ENCODE results near the gene TRIM10. TPM values are rescaled to one million over a fixed set of nuclear protein-coding genes. Genes with fewer than 3 reads are reported as not detected.
A peak's percentile ranks its signal among the peaks of the same experiment; 100 is the strongest.
"Not testable (repeated sequence)": the region's sequence is repeated elsewhere in the genome, so short reads cannot be mapped to it uniquely, and the experiment has no call there.

The TRIM10 gene
- total RNA-seq, 1 donor from 2014 or later, result not detected

DNA sequence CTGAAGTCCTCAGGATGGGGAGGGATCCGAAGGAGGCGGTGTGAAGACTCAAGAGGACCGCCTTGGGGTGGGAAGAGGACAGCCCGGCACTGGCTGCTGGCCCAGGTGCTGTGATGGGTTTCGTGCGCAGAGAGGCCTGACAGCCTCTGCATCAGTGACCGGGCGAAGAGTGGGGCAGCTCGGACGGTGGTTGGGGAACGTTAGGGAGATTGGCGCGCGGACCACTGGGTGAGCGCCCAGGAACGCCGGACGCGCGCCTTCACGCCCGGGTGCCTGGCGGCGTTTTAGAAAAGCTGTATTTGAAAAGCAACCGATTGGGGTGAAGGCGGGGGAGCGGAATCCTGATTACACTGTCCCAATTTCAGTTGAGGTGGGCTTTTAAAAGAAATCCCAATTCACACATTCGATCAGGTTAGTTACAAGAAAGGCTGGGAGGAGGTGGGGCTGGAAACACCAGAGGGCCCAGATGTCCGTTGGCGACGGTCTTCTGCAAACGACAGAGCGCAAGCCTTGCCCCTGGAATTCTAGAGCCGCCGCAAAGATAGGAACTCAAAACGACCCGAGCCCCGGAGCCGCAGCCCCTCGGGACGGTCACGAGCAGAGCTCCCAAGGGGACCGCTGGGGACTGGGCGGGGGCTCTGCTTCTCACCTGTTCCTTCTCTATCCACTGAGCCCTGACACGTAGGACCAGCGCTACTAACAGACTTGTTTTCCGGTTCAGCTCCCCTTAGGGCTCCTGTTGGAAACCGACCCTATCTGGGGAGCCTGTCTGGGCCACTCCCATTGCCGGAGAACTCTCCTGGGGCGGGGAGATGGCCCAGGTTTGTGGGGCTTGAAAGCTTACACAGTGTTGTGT, 33.5 kb downstream of the TRIM10 start:
- Mint-ChIP-seq H3K4me3 (peak overlapping the region; percentile 41), H3K27me3 (ENCODE audit: low read depth) (peaks cover 98% of the 10 kb centered on the region), H3K36me3 (no peaks in the 10 kb centered on the region), H3K27ac (no peak overlapping the region), H3K4me1 (peaks cover 6% of the 10 kb centered on the region), H3K9me3 (no peaks in the 10 kb centered on the region)
- no peak for DNase-seq (ENCODE audit: low spot score in 2 of 2, unreplicated experiment in 2 of 2)
- TF ChIP-seq, protein P1, sequence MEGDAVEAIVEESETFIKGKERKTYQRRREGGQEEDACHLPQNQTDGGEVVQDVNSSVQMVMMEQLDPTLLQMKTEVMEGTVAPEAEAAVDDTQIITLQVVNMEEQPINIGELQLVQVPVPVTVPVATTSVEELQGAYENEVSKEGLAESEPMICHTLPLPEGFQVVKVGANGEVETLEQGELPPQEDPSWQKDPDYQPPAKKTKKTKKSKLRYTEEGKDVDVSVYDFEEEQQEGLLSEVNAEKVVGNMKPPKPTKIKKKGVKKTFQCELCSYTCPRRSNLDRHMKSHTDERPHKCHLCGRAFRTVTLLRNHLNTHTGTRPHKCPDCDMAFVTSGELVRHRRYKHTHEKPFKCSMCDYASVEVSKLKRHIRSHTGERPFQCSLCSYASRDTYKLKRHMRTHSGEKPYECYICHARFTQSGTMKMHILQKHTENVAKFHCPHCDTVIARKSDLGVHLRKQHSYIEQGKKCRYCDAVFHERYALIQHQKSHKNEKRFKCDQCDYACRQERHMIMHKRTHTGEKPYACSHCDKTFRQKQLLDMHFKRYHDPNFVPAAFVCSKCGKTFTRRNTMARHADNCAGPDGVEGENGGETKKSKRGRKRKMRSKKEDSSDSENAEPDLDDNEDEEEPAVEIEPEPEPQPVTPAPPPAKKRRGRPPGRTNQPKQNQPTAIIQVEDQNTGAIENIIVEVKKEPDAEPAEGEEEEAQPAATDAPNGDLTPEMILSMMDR (IDR thresholded peaks at IDR 0.05; ENCODE audit: unreplicated experiment), result no peak

DNA sequence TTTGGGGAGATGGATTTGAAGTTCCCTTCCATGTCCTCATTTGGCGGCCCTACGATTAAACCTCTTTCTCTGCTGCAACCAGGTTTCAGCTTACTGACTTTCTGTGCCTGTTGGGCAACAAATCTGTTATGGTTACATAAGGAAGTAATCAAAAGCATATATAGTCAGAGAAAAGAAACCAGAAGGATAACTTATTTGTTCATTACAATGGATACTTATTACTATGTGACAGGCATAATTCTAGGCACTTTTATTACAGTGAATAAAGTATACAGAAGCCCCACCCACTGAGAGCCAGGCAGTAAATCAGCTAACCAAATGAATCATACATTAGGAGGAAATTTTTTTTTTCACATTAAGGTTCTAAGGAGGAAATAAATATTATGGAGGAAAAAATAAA, 38.5 kb downstream of the TRIM10 start:
- Mint-ChIP-seq H3K4me3 (no peak overlapping the region), H3K36me3 (no peaks in the 10 kb centered on the region), H3K27ac (no peak overlapping the region), H3K27me3 (ENCODE audit: low read depth) (peaks cover 86% of the 10 kb centered on the region), H3K9me3 (no peaks in the 10 kb centered on the region), H3K4me1 (peaks cover 4% of the 10 kb centered on the region)
- TF ChIP-seq, protein P1 (IDR thresholded peaks at IDR 0.05; ENCODE audit: unreplicated experiment), result no peak
- DNase-seq (ENCODE audit: low spot score in 2 of 2, unreplicated experiment in 2 of 2), result no peak

DNA sequence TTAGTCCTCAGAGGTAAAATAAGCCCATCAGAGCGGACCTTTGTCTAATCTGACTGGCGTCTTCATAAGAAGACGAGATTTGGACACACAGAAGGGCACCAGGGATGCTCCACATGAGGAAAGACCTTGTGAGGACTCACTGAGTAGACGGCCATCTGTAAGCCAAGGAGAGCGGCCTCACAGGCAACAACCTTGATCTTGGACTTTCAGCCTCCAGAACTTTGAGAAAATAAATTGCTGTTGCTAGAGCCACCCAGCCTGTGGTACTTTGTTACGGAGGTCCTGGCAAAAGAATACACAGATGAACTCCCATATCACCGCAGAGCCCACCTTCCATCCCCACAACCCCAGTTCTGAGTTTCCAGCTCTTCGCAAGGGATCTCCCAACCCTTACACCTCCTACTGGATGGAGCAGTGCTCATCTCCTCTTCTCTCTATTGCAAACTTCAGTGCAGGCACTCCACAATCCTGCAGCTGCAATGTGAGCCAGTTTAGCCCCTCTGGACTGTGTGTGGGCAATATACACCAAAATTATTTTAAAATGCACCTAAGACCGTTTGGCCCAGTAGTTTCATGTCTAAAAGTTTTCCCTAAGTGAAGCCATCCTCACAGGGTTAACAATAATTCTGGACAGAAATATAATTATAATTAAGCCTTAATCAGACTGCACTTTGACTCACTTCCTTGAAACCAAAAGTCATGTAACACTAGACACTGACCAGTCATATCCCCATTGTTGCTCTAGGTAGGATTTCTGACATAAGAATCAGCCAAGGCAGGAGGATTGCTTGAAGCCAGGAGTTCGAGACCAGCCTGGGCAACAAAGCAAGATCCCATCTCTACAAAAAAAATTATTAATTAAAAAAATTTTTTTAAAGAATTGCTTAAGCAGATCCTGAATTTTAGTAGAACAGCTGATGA, 39.3 kb downstream of the TRIM10 start:
- H3K36me3 Mint-ChIP-seq, result no peaks in the 10 kb centered on the region
- TF ChIP-seq, protein P1 (IDR thresholded peaks at IDR 0.05; ENCODE audit: unreplicated experiment), result no peak
- H3K27ac Mint-ChIP-seq, result no peak overlapping the region
- peaks cover 81% of the 10 kb centered on the region for H3K27me3 Mint-ChIP-seq (ENCODE audit: low read depth)
- no peaks in the 10 kb centered on the region for H3K9me3 Mint-ChIP-seq
- no peak overlapping the region for H3K4me3 Mint-ChIP-seq
- H3K4me1 Mint-ChIP-seq, result no peaks in the 10 kb centered on the region
- no peak for DNase-seq (ENCODE audit: low spot score in 2 of 2, unreplicated experiment in 2 of 2)

DNA sequence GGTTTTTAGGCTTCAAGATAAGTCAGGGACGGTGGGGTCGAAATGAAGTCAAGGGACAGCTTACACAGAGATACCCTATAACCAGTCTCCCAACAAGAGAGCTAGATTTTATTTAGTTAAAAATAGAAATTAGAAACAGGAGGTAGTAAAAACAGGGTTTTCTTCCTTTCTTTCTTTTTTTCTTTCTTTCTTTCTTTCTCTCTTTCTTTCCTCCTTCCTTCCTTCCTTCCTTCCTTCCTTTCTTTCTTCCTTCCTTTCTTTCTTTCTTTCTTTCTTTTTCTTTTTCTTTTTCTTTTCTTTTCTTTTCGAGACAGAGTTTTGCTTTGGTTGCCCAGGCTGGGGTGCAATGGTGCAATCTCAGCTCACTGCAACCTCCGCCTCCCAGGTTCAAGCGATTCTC, 42.3 kb downstream of the TRIM10 start:
- peaks cover 76% of the 10 kb centered on the region for H3K27me3 Mint-ChIP-seq (ENCODE audit: low read depth)
- H3K9me3 Mint-ChIP-seq, H3K36me3 Mint-ChIP-seq: not testable (repeated sequence)

DNA sequence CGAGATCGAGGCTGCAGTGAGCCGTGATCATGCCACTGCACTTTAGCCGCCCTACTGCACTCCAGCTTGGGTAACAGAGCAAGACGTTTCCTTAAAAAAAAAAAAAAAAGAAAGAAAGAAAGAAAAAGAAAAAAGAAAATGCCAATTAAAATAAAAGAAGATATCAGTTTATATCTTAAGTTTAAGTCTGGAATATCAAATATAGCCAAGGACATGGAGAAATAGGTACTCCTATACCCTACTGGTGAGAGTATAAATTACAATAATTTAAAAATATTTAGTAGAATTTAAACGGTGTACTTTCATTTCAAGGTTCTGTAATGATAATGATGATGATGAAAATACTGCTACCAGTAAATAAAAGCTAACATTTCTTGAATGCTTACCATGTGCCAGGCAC, 44.3 kb downstream of the TRIM10 start:
- no peak for DNase-seq (ENCODE audit: low spot score in 2 of 2, unreplicated experiment in 2 of 2)
- peaks cover 78% of the 10 kb centered on the region for H3K27me3 Mint-ChIP-seq (ENCODE audit: low read depth)

More for the DNA sequence above, 42.3 kb downstream of the TRIM10 start:
- not testable (repeated sequence) for DNase-seq (ENCODE audit: low spot score in 2 of 2, unreplicated experiment in 2 of 2); H3K4me3 Mint-ChIP-seq; H3K27ac Mint-ChIP-seq; H3K4me1 Mint-ChIP-seq

More for the DNA sequence above, 44.3 kb downstream of the TRIM10 start:
- no peaks in the 10 kb centered on the region for H3K4me1 Mint-ChIP-seq
- H3K4me3 Mint-ChIP-seq, result no peak overlapping the region
- no peaks in the 10 kb centered on the region for H3K36me3 Mint-ChIP-seq
- H3K9me3 Mint-ChIP-seq, result no peaks in the 10 kb centered on the region
- no peak overlapping the region for H3K27ac Mint-ChIP-seq
- TF ChIP-seq, protein P1 (IDR thresholded peaks at IDR 0.05; ENCODE audit: unreplicated experiment), result peak; percentile 59

All from mesothelial cell of epicardium (in vitro differentiated cells).